Spleen (tissue), 11 donors: ENCODE measurements around the gene KCNIP2. TPM values are rescaled to one million over a fixed set of nuclear protein-coding genes. Genes with fewer than 3 reads are reported as not detected.

Source experiments
- DNase-seq: peaks from one replicate; pipeline ENCODE4 v3.0.0-alpha.2; 2020
- H3K27ac ChIP-seq, 8 donors: fragments of 200-600 bp; sonication (generic) in 7 of 8; 1 replicate in 4 of 8; 2 replicates in 4 of 8; pipeline versions ENCODE4 v1.5.0 to v1.8.0; 2016 to 2021; ENCODE audit warnings: inconsistent platforms in 4 of 8, mild to moderate bottlenecking in 4 of 8, moderate library complexity in 1 of 8
- H3K27me3 ChIP-seq, 7 donors: fragments of 200-600 bp; sonication (generic) in 6 of 7; replicated peaks in 1 of 7; 1 replicate in 4 of 7; 2 replicates in 3 of 7; pipeline versions ENCODE4 v1.5.0 to v1.8.0; 2016 to 2021; ENCODE audit warnings: inconsistent platforms in 3 of 7, mild to moderate bottlenecking in 1 of 7
- H3K36me3 ChIP-seq, 6 donors: fragments of 200-600 bp; sonication (generic) in 5 of 6; 1 replicate in 4 of 6; 2 replicates in 2 of 6; pipeline versions ENCODE4 v1.5.0 to v1.8.0; 2016 to 2021; ENCODE audit warnings: inconsistent platforms in 2 of 6
- H3K4me1 ChIP-seq, 6 donors: fragments of 200-600 bp; sonication (generic) in 5 of 6; 1 replicate in 3 of 6; 2 replicates in 3 of 6; pipeline versions ENCODE4 v1.5.0 to v1.8.0; 2016 to 2021; ENCODE audit warnings: inconsistent platforms in 3 of 6
- H3K4me3 ChIP-seq, 8 donors: fragments of 200-600 bp; sonication (generic) in 7 of 8; 1 replicate in 4 of 8; 2 replicates in 4 of 8; pipeline versions ENCODE4 v1.5.0 to v1.8.0; 2016 to 2021; ENCODE audit warnings: inconsistent platforms in 4 of 8, mild to moderate bottlenecking in 4 of 8, moderate library complexity in 2 of 8
- H3K9me3 ChIP-seq, 8 donors: fragments of 200-600 bp; sonication (generic) in 7 of 8; 1 replicate in 4 of 8; 2 replicates in 4 of 8; pipeline versions ENCODE4 v1.5.0 to v1.8.0; 2016 to 2021; ENCODE audit warnings: inconsistent platforms in 4 of 8
- CTCF ChIP-seq, 11 experiments: fragments of 200-600 bp in 7 of 11; fragments of 450-650 bp in 4 of 11; sonication (generic) in 4 of 11; IDR thresholded peaks in 8 of 11; conservative IDR thresholded peaks in 3 of 11; 1 replicate in 7 of 11; 2 replicates in 4 of 11; pipeline versions ENCODE4 v1.4.0 to v1.8.0; 2016 to 2021; ENCODE audit warnings: antibody characterized with exemption in 11 of 11, inconsistent platforms in 4 of 11, mild to moderate bottlenecking in 1 of 11
- POLR2A ChIP-seq, 3 donors: fragments of 450-650 bp; IDR thresholded peaks; one replicate each; pipeline ENCODE4 v1.5.1; 2017; ENCODE audit warnings: antibody characterized with exemption in 3 of 3, mild to moderate bottlenecking in 1 of 3
- POLR2AphosphoS5 ChIP-seq, 3 donors: sonication (generic); formaldehyde crosslinking; IDR thresholded peaks; one replicate each; pipeline ENCODE4 v1.5.1; 2017; ENCODE audit warnings: antibody characterized with exemption in 3 of 3
- WGBS, 5 donors: extraction: QIAGEN DNeasy Blood & Tissue Kit in 3 of 5; methylation state at CpG; one replicate each; pipeline versions ENCODE4 v1.1.5 to v1.1.7; 2013 to 2018; 5-methylcytosine and 5-hydroxymethylcytosine counted together
- intact Hi-C: fragments of 100-400 bp; cut with DNase I; formaldehyde crosslinking; loops from one replicate; pipeline ENCODE4 v1.15.0; 2023; ENCODE audit warnings: low total_unique reads
- polyA plus RNA-seq, 3 donors: library from polyadenylated mRNA; stranded (reverse); fragments of 200-250 nt; gene quantifications; one replicate each; pipeline ENCODE4 v1.2.1, GENCODE V29; 2013
- total RNA-seq, 7 donors: library from RNA; depleted of rRNA in 3 of 7; stranded (reverse); fragments of >200 nt in 3 of 7; fragmentation: NEBNext Ultra II Directional in 4 of 7; extraction: Animal tissue kit (Norgen Biotek cat#: 25700) in 4 of 7; gene quantifications; one replicate each; pipeline versions ENCODE4 v1.1.0 to v1.2.1, GENCODE V29; 2016 to 2021
- donor health status: healthy with polysubstance abuse.
- donor health status: DM: no; HTN: no; CAD: no; lungs with moderate emphysema.
- donor health status: DM: no; HTN: no; CAD: no.
- donor health status: Bipolar disorder and iron deficiency.
- donor health status: healthy.
- donor health status: DM: no; HTN: no; CAD: no.
- donor health status: DM: yes; HTN: yes; CAD: no.

Gene KCNIP2
- total and polyA plus RNA-seq, 10 donors: 1.00 to 8.6 (median 5.2) TPM

GRCh38 chr10:101829561-101830315, 13.9 kb downstream of the KCNIP2 start:
- Histone ChIP-seq H3K9me3 (no peaks in the 10 kb centered on the region), H3K27me3 (no peaks in the 10 kb centered on the region), H3K4me1 (peaks cover 17 to 63% (median 38%) of the 10 kb centered on the region in 6 donors), H3K36me3 (peaks cover 0 to 33% (median 0%) of the 10 kb centered on the region in 6 donors), H3K27ac (peak overlapping the region; percentile 59 to 89 (median 84)), H3K4me3 (peak overlapping the region; percentile 39 to 83 (median 56))
- WGBS, 5 donors: 5 to 15% (median 6%) methylated on average over 17 to 31 of the region's 31 CpGs
- DNase-seq: peak; percentile 93
- TF ChIP-seq CTCF (IDR thresholded peaks at IDR 0.05 in 8 of 11, conservative IDR thresholded peaks at IDR 0.05 in 3 of 11) (no peak), POLR2AphosphoS5 (IDR thresholded peaks at IDR 0.05) (peak in 2 of 3 donors; percentile 6 to 45), POLR2A (IDR thresholded peaks at IDR 0.05) (no peak)
- intact Hi-C loops: no loop called here

GRCh38 chr10:101828766-101829551, 14.6 kb downstream of the KCNIP2 start:
- intact Hi-C loops: no loop called here
- Histone ChIP-seq H3K36me3 (peaks cover 0 to 35% (median 0%) of the 10 kb centered on the region in 6 donors), H3K27ac (peak overlapping the region in 6 of 8 donors; percentile 31 to 89 (median 85)), H3K4me3 (peak overlapping the region in 4 of 8 donors; percentile 55 to 83 (median 69)), H3K27me3 (no peaks in the 10 kb centered on the region), H3K4me1 (peaks cover 14 to 55% (median 31%) of the 10 kb centered on the region in 6 donors), H3K9me3 (no peaks in the 10 kb centered on the region)
- TF ChIP-seq POLR2AphosphoS5 (IDR thresholded peaks at IDR 0.05): no peak
- no peak for TF ChIP-seq CTCF (IDR thresholded peaks at IDR 0.05 in 8 of 11, conservative IDR thresholded peaks at IDR 0.05 in 3 of 11)
- TF ChIP-seq POLR2A (IDR thresholded peaks at IDR 0.05): no peak
- 56 to 65% (median 57%) methylated on average over 33 to 39 of the region's 39 CpGs for WGBS, 5 donors
- peak; percentile 89 for DNase-seq

GRCh38 chr10:101827919-101828600, 15.5 kb downstream of the KCNIP2 start:
- intact Hi-C loops: no loop called here
- peaks cover 12 to 46% (median 29%) of the 10 kb centered on the region in 6 donors for H3K4me1 ChIP-seq
- H3K27ac ChIP-seq: peak overlapping the region in 1 of 8 donors; percentile 89
- no peak for TF ChIP-seq CTCF (IDR thresholded peaks at IDR 0.05 in 8 of 11, conservative IDR thresholded peaks at IDR 0.05 in 3 of 11)
- no peak for TF ChIP-seq POLR2AphosphoS5 (IDR thresholded peaks at IDR 0.05)
- TF ChIP-seq POLR2A (IDR thresholded peaks at IDR 0.05): no peak
- no peaks in the 10 kb centered on the region for H3K9me3 ChIP-seq
- 90 to 97% (median 93%) methylated on average over 10 of the region's 10 CpGs for WGBS, 5 donors
- peaks cover 0 to 35% (median 0%) of the 10 kb centered on the region in 6 donors for H3K36me3 ChIP-seq
- no peak overlapping the region for H3K4me3 ChIP-seq
- DNase-seq: peak; percentile 65
- no peaks in the 10 kb centered on the region for H3K27me3 ChIP-seq
